ENCODE data around the gene INCA1. TPM values are rescaled to one million over a fixed set of nuclear protein-coding genes. Genes with fewer than 3 reads are reported as not detected.

The INCA1 gene
- total RNA-seq, 1 experiment from 2014 or later = 1.1 TPM

Other genes with a start within 250 kb of the INCA1 start
- not detected in 2 replicates for gene TM4SF5, start 225.6 kb downstream of the INCA1 start, total RNA-seq (2014; rRNA removed; shearing (Covaris generic))
- gene VMO1, start 211.2 kb downstream of the INCA1 start, total RNA-seq (2014; rRNA removed; shearing (Covaris generic)) = not detected in 2 replicates
- not detected in 2 replicates for gene GLTPD2, start 208.6 kb downstream of the INCA1 start, total RNA-seq (2014; rRNA removed; shearing (Covaris generic))
- 197 and 257 TPM in 2 replicates for gene PSMB6, start 201.4 kb downstream of the INCA1 start, total RNA-seq (2014; rRNA removed; shearing (Covaris generic))
- gene PLD2, start 190.4 kb downstream of the INCA1 start, total RNA-seq (2014; rRNA removed; shearing (Covaris generic)) = 7.6 and 16.8 TPM in 2 replicates
- 10.0 and 20.0 TPM in 2 replicates for gene MINK1, start 164.2 kb downstream of the INCA1 start, total RNA-seq (2014; rRNA removed; shearing (Covaris generic))
- gene C17orf107, start 98.0 kb downstream of the INCA1 start, total RNA-seq (2014; rRNA removed; shearing (Covaris generic)) = 0.18 TPM in 1 of 2 replicates, not detected in the other
- gene CHRNE, start 94.4 kb downstream of the INCA1 start, total RNA-seq (2014; rRNA removed; shearing (Covaris generic)) = 0.29 TPM in 1 of 2 replicates, not detected in the other
- not detected in 2 replicates for gene GP1BA, start 65.2 kb downstream of the INCA1 start, total RNA-seq (2014; rRNA removed; shearing (Covaris generic))
- gene SLC25A11, start 57.5 kb downstream of the INCA1 start, total RNA-seq (2014; rRNA removed; shearing (Covaris generic)) = 67.6 and 68.4 TPM in 2 replicates
- 4.2 and 13.0 TPM in 2 replicates for gene RNF167, start 57.3 kb downstream of the INCA1 start, total RNA-seq (2014; rRNA removed; shearing (Covaris generic))
- gene PFN1, start 49.0 kb downstream of the INCA1 start, total RNA-seq (2014; rRNA removed; shearing (Covaris generic)) = 1,207 and 1,337 TPM in 2 replicates
- 5.2 and 6.6 TPM in 2 replicates for gene ENO3, start 46.4 kb downstream of the INCA1 start, total RNA-seq (2014; rRNA removed; shearing (Covaris generic))
- gene SPAG7, start 29.7 kb downstream of the INCA1 start, total RNA-seq (2014; rRNA removed; shearing (Covaris generic)) = 63.5 and 71.4 TPM in 2 replicates
- gene CAMTA2, start 9.8 kb downstream of the INCA1 start, total RNA-seq (2014; rRNA removed; shearing (Covaris generic)) = 6.3 and 19.7 TPM in 2 replicates
- gene KIF1C, start 428 bp upstream of the INCA1 start, total RNA-seq (2014; rRNA removed; shearing (Covaris generic)) = 72.3 and 102 TPM in 2 replicates
- not detected in 2 replicates for gene SLC52A1, start 37.9 kb upstream of the INCA1 start, total RNA-seq (2014; rRNA removed; shearing (Covaris generic))
- 0.18 and 0.41 TPM in 2 replicates for gene ZFP3, start 80.9 kb upstream of the INCA1 start, total RNA-seq (2014; rRNA removed; shearing (Covaris generic))
- 3.4 and 7.1 TPM in 2 replicates for gene ZNF232, start 114.4 kb upstream of the INCA1 start, total RNA-seq (2014; rRNA removed; shearing (Covaris generic))
- not detected in 2 replicates for gene USP6, start 118.5 kb upstream of the INCA1 start, total RNA-seq (2014; rRNA removed; shearing (Covaris generic))
- gene ZNF594, start 194.3 kb upstream of the INCA1 start, total RNA-seq (2014; rRNA removed; shearing (Covaris generic)) = 4.5 and 6.9 TPM in 2 replicates
- not detected in 2 replicates for gene SCIMP, start 237.3 kb upstream of the INCA1 start, total RNA-seq (2014; rRNA removed; shearing (Covaris generic))

Data from SJSA1 (cell line).